Measurements from ENCODE around the gene PLD6.

PLD6 gene

DNA sequence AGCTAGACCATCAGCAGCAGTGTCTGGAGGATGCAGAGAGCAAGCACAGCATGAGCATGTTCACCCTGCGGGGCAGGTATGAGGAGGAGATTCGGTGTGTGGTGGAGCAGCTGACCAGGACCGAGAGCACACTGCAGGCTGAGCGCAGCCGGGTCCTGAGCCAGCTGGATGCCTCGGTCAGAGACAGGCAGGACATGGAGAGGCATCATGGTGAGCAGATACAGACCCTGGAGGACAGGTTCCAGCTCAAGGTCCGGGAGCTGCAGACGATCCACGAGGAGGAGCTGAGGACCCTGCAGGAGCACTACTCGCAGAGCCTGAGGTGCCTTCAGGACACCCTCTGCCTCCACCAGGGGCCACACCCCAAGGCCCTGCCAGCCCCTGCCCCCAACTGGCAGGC lies 38.8 kb downstream of the PLD6 start:
- no peaks in the 10 kb centered on the region for H4K20me1 ChIP-seq (ENCODE audit: insufficient read depth, low read length, poor library complexity, severe bottlenecking)
- no peaks in the 10 kb centered on the region for H3K27me3 ChIP-seq (ENCODE audit: insufficient read depth, low read length, poor library complexity, severe bottlenecking)
- H3K4me1 ChIP-seq (ENCODE audit: insufficient read depth, low read length, poor library complexity, severe bottlenecking): peaks cover 3% of the 10 kb centered on the region
- H2AFZ ChIP-seq (ENCODE audit: low read length): no peak overlapping the region
- no peaks in the 10 kb centered on the region for H3F3A ChIP-seq (ENCODE audit: low read depth)
- H3K36me3 ChIP-seq (ENCODE audit: insufficient read depth, low read length): peaks cover 67% of the 10 kb centered on the region; the same call in 1 of the 2 replicates
- no peaks in the 10 kb centered on the region for H3K9me2 ChIP-seq (replicated peaks; ENCODE audit: low read depth, low read length)
- TF ChIP-seq CTCF (conservative IDR thresholded peaks at IDR 0.05; ENCODE audit: low read length): no peak
- no peak for TF ChIP-seq EZH2phosphoT487 (IDR thresholded peaks at IDR 0.05; ENCODE audit: borderline replicate concordance)
- H3K9me3 ChIP-seq (ENCODE audit: insufficient read depth, low read depth, low read length): no peaks in the 10 kb centered on the region
- H3K9ac ChIP-seq (ENCODE audit: low read depth, low read length, poor library complexity, severe bottlenecking): no peak overlapping the region
- H3K4me2 ChIP-seq (ENCODE audit: low read depth, low read length, poor library complexity, severe bottlenecking): no peak overlapping the region
- H3K79me2 ChIP-seq (ENCODE audit: insufficient read depth, low read length): no peaks in the 10 kb centered on the region
- H3K4me3 ChIP-seq (ENCODE audit: low read length, poor library complexity, severe bottlenecking): no peak overlapping the region

GRCh38 chr17:17166446-17166845 lies 39.7 kb downstream of the PLD6 start:
- H3K9ac ChIP-seq (ENCODE audit: low read depth, low read length, poor library complexity, severe bottlenecking): no peak overlapping the region
- TF ChIP-seq CTCF (conservative IDR thresholded peaks at IDR 0.05; ENCODE audit: low read length) (no peak), EZH2phosphoT487 (IDR thresholded peaks at IDR 0.05; ENCODE audit: borderline replicate concordance) (no peak)

DNA sequence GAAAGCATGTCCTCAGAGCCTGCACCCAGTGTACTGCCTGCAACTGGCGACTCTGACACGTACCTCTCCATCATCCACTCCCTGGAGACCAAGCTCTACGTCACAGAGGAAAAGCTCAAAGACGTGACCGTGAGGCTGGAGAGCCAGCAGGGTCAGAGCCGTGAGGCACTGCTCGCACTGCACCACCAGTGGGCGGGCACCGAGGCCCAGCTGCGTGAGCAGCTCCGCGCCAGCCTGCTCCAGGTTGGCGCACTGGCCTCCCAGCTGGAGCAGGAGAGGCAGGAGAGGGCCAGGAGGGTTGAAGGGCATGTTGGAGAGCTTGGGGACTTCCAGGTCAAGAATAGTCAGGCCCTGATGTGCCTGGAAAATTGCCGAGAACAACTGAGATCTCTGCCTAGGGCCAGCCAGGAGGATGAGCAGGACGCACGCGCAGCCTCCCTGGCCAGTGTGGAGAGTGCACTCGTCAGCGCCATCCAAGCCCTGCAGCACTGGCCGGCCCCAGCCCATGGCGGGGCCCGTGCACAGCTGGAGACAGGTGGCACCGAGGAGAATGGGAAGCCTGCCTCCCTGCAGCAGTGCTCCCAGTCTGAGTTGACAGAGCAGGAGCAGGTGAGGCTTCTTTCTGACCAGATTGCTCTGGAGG lies 40.3 kb downstream of the PLD6 start:
- Histone ChIP-seq H3K79me2 (ENCODE audit: insufficient read depth, low read length) (no peaks in the 10 kb centered on the region), H3K9me2 (replicated peaks; ENCODE audit: low read depth, low read length) (no peaks in the 10 kb centered on the region), H4K20me1 (ENCODE audit: insufficient read depth, low read length, poor library complexity, severe bottlenecking) (no peaks in the 10 kb centered on the region), H3K4me2 (ENCODE audit: low read depth, low read length, poor library complexity, severe bottlenecking) (no peak overlapping the region), H3K27me3 (ENCODE audit: insufficient read depth, low read length, poor library complexity, severe bottlenecking) (no peaks in the 10 kb centered on the region), H3K4me1 (ENCODE audit: insufficient read depth, low read length, poor library complexity, severe bottlenecking) (no peaks in the 10 kb centered on the region), H2AFZ (ENCODE audit: low read length) (no peak overlapping the region), H3K36me3 (ENCODE audit: insufficient read depth, low read length) (peaks cover 67% of the 10 kb centered on the region; the same call in 1 of the 2 replicates), H3K4me3 (ENCODE audit: low read length, poor library complexity, severe bottlenecking) (no peak overlapping the region), H3K9me3 (ENCODE audit: insufficient read depth, low read depth, low read length) (no peaks in the 10 kb centered on the region), H3F3A (ENCODE audit: low read depth) (no peaks in the 10 kb centered on the region), H3K9ac (ENCODE audit: low read depth, low read length, poor library complexity, severe bottlenecking) (no peak overlapping the region)
- no peak for TF ChIP-seq CTCF (conservative IDR thresholded peaks at IDR 0.05; ENCODE audit: low read length)
- TF ChIP-seq EZH2phosphoT487 (IDR thresholded peaks at IDR 0.05; ENCODE audit: borderline replicate concordance): no peak

More at GRCh38 chr17:17166446-17166845, 39.7 kb downstream of the PLD6 start:
- Histone ChIP-seq H4K20me1 (ENCODE audit: insufficient read depth, low read length, poor library complexity, severe bottlenecking) (no peaks in the 10 kb centered on the region), H3K79me2 (ENCODE audit: insufficient read depth, low read length) (no peaks in the 10 kb centered on the region), H3K4me3 (ENCODE audit: low read length, poor library complexity, severe bottlenecking) (no peak overlapping the region), H3F3A (ENCODE audit: low read depth) (no peaks in the 10 kb centered on the region), H3K9me2 (replicated peaks; ENCODE audit: low read depth, low read length) (no peaks in the 10 kb centered on the region), H3K4me2 (ENCODE audit: low read depth, low read length, poor library complexity, severe bottlenecking) (no peak overlapping the region), H2AFZ (ENCODE audit: low read length) (no peak overlapping the region), H3K36me3 (ENCODE audit: insufficient read depth, low read length) (peaks cover 67% of the 10 kb centered on the region; the same call in 1 of the 2 replicates), H3K9me3 (ENCODE audit: insufficient read depth, low read depth, low read length) (no peaks in the 10 kb centered on the region), H3K27me3 (ENCODE audit: insufficient read depth, low read length, poor library complexity, severe bottlenecking) (no peaks in the 10 kb centered on the region), H3K4me1 (ENCODE audit: insufficient read depth, low read length, poor library complexity, severe bottlenecking) (peaks cover 3% of the 10 kb centered on the region)

All from Loucy (cell line).